HEK293 (cell line): ENCODE results near the gene CENPP.

Experiments
- CTCF ChIA-PET: fragments of 350-600 bp; formaldehyde crosslinking; extraction: SDS; loops from one replicate; lab custom pipeline; 2021; ENCODE audit warnings: antibody characterized with exemption; lab: Yijun Ruan, JAX
- POLR2A ChIA-PET: fragments of 300-600 bp; formaldehyde crosslinking; extraction: SDS; loops from one replicate; lab custom pipeline; 2020; ENCODE audit warnings: antibody characterized with exemption, inconsistent platforms; lab: Yijun Ruan, JAX
- H3K27ac ChIP-seq: fragments of 200-500 bp; sonication (Bioruptor generic); 2 replicates; pipeline ENCODE4 v1.5.1; 2014; ENCODE audit warnings: low read depth, low read length, control low read depth, inconsistent platforms; ENCODE audit errors: extremely low read depth
- H3K36me3 ChIP-seq, 2 experiments: fragments of 200-500 bp in 1 of 2; sonication (Bioruptor generic) in 1 of 2; 1 replicate in 1 of 2; 2 replicates in 1 of 2; pipeline ENCODE4 v1.5.1; 2014 to 2017; ENCODE audit warnings: inconsistent platforms in 2 of 2, low read length in 2 of 2; ENCODE audit not compliant: control insufficient read depth in 2 of 2, insufficient read depth in 1 of 2
- H3K4me1 ChIP-seq: fragments of 200-500 bp; sonication (Bioruptor generic); 2 replicates; pipeline ENCODE4 v1.5.1; 2014; ENCODE audit warnings: mild to moderate bottlenecking, low read length, inconsistent platforms; ENCODE audit not compliant: control insufficient read depth, insufficient read depth
- H3K4me3 ChIP-seq: 2 replicates; pipeline ENCODE4 v1.5.1; 2011; ENCODE audit warnings: low read depth, mild to moderate bottlenecking, control low read depth, low read length, moderate library complexity
- H3K9me3 ChIP-seq: fragments of 200-500 bp; sonication (Bioruptor generic); 2 replicates; pipeline ENCODE4 v1.5.1; 2014; ENCODE audit warnings: low read depth, low read length, inconsistent platforms; ENCODE audit not compliant: control insufficient read depth, insufficient read depth
- ELK4 ChIP-seq: IDR thresholded peaks from 2 replicates; pipeline ENCODE4 v1.6.1; 2011; ENCODE audit warnings: mild to moderate bottlenecking, low read depth, low read length, borderline replicate concordance
- HIC1 ChIP-seq: fragments of 450-650 bp; formaldehyde crosslinking; IDR thresholded peaks from 2 replicates; pipeline ENCODE4 v1.5.1; 2016; ENCODE audit warnings: missing biosample characterization, missing genetic modification characterization
- YY1 ChIP-seq: fragments of 450-650 bp; formaldehyde crosslinking; IDR thresholded peaks from 2 replicates; pipeline ENCODE4 v1.5.1; 2018; ENCODE audit warnings: missing biosample characterization, missing genetic modification characterization
- ZFHX2 ChIP-seq: fragments of 450-650 bp; formaldehyde crosslinking; conservative IDR thresholded peaks from 2 replicates; pipeline ENCODE4 v1.5.1; 2016; ENCODE audit warnings: missing biosample characterization, missing genetic modification characterization
- ZNF138 ChIP-seq: fragments of 450-650 bp; formaldehyde crosslinking; IDR thresholded peaks from 2 replicates; pipeline ENCODE4 v1.5.1; 2016; ENCODE audit warnings: missing biosample characterization, missing genetic modification characterization, borderline replicate concordance
- ZNF169 ChIP-seq: fragments of 450-650 bp; formaldehyde crosslinking; IDR thresholded peaks from 2 replicates; pipeline ENCODE4 v1.5.1; 2016; ENCODE audit warnings: missing biosample characterization, missing genetic modification characterization
- ZNF184 ChIP-seq: fragments of 450-650 bp; IDR thresholded peaks from 2 replicates; pipeline ENCODE4 v1.5.1; 2018; ENCODE audit warnings: missing biosample characterization, mild to moderate bottlenecking, missing genetic modification characterization
- ZNF214 ChIP-seq: fragments of 450-650 bp; formaldehyde crosslinking; IDR thresholded peaks from 2 replicates; pipeline ENCODE4 v1.5.1; 2017; ENCODE audit warnings: missing biosample characterization, mild to moderate bottlenecking, missing genetic modification characterization, borderline replicate concordance
- ZNF24 ChIP-seq: fragments of 450-650 bp; formaldehyde crosslinking; IDR thresholded peaks from 2 replicates; pipeline ENCODE4 v1.5.1; 2016; ENCODE audit warnings: missing biosample characterization, missing genetic modification characterization
- ZNF266 ChIP-seq: fragments of 450-650 bp; formaldehyde crosslinking; IDR thresholded peaks from 2 replicates; pipeline ENCODE4 v1.5.1; 2016; ENCODE audit warnings: missing biosample characterization, missing genetic modification characterization, low read depth
- ZNF350 ChIP-seq: fragments of 450-650 bp; formaldehyde crosslinking; IDR thresholded peaks from 2 replicates; pipeline ENCODE4 v1.5.0; 2017; ENCODE audit warnings: missing biosample characterization, mild to moderate bottlenecking, missing genetic modification characterization
- ZNF354C ChIP-seq: fragments of 450-650 bp; formaldehyde crosslinking; IDR thresholded peaks from 2 replicates; pipeline ENCODE4 v1.5.1; 2016; ENCODE audit warnings: missing biosample characterization, missing genetic modification characterization, low read depth, borderline replicate concordance
- ZNF585B ChIP-seq: fragments of 450-650 bp; formaldehyde crosslinking; IDR thresholded peaks from 2 replicates; pipeline ENCODE4 v1.5.1; 2016; ENCODE audit warnings: missing biosample characterization, missing genetic modification characterization
- ZNF596 ChIP-seq: fragments of 450-650 bp; IDR thresholded peaks from 2 replicates; pipeline ENCODE4 v1.5.0; 2018; ENCODE audit warnings: missing biosample characterization, mild to moderate bottlenecking, missing genetic modification characterization, moderate library complexity
- ZNF704 ChIP-seq: fragments of 450-650 bp; formaldehyde crosslinking; IDR thresholded peaks from 2 replicates; pipeline ENCODE4 v1.5.1; 2016; ENCODE audit warnings: missing biosample characterization, missing genetic modification characterization
- ZNF707 ChIP-seq: fragments of 450-650 bp; formaldehyde crosslinking; IDR thresholded peaks from 2 replicates; pipeline ENCODE4 v1.5.1; 2016; ENCODE audit warnings: missing biosample characterization, missing genetic modification characterization
- ZNF768 ChIP-seq: fragments of 450-650 bp; formaldehyde crosslinking; IDR thresholded peaks from 2 replicates; pipeline ENCODE4 v1.5.1; 2018; ENCODE audit warnings: missing biosample characterization, mild to moderate bottlenecking, missing genetic modification characterization
- ZSCAN30 ChIP-seq: fragments of 450-650 bp; IDR thresholded peaks from 2 replicates; pipeline ENCODE4 v1.5.1; 2018; ENCODE audit warnings: missing biosample characterization, mild to moderate bottlenecking, missing genetic modification characterization, moderate library complexity
- TF ChIP-seq, protein P1 (sequence below): fragments of 450-650 bp; formaldehyde crosslinking; IDR thresholded peaks from 2 replicates; pipeline ENCODE4 v1.5.1; 2016; ENCODE audit warnings: missing biosample characterization, missing genetic modification characterization
- TF ChIP-seq, protein P2 (sequence below): fragments of 450-650 bp; formaldehyde crosslinking; IDR thresholded peaks from 2 replicates; pipeline ENCODE4 v1.5.1; 2016; ENCODE audit warnings: missing biosample characterization, missing genetic modification characterization

Gene CENPP

GRCh38 chr9:92520837-92521236 lies 195.1 kb downstream of the CENPP start (continued):
- TF ChIP-seq, protein P1, sequence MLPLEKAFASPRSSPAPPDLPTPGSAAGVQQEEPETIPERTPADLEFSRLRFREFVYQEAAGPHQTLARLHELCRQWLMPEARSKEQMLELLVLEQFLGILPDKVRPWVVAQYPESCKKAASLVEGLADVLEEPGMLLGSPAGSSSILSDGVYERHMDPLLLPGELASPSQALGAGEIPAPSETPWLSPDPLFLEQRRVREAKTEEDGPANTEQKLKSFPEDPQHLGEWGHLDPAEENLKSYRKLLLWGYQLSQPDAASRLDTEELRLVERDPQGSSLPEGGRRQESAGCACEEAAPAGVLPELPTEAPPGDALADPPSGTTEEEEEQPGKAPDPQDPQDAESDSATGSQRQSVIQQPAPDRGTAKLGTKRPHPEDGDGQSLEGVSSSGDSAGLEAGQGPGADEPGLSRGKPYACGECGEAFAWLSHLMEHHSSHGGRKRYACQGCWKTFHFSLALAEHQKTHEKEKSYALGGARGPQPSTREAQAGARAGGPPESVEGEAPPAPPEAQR (tag by site-specific recombination) = no peak
- TF ChIP-seq YY1 (tag by site-specific recombination) (no peak), HIC1 (tag by site-specific recombination) (no peak), ZNF138 (tag by site-specific recombination) (no peak), ZNF707 (tag by site-specific recombination) (no peak), ZNF24 (tag by site-specific recombination) (no peak), ZNF214 (tag by site-specific recombination) (no peak), ZNF354C (tag by site-specific recombination) (no peak)

DNA sequence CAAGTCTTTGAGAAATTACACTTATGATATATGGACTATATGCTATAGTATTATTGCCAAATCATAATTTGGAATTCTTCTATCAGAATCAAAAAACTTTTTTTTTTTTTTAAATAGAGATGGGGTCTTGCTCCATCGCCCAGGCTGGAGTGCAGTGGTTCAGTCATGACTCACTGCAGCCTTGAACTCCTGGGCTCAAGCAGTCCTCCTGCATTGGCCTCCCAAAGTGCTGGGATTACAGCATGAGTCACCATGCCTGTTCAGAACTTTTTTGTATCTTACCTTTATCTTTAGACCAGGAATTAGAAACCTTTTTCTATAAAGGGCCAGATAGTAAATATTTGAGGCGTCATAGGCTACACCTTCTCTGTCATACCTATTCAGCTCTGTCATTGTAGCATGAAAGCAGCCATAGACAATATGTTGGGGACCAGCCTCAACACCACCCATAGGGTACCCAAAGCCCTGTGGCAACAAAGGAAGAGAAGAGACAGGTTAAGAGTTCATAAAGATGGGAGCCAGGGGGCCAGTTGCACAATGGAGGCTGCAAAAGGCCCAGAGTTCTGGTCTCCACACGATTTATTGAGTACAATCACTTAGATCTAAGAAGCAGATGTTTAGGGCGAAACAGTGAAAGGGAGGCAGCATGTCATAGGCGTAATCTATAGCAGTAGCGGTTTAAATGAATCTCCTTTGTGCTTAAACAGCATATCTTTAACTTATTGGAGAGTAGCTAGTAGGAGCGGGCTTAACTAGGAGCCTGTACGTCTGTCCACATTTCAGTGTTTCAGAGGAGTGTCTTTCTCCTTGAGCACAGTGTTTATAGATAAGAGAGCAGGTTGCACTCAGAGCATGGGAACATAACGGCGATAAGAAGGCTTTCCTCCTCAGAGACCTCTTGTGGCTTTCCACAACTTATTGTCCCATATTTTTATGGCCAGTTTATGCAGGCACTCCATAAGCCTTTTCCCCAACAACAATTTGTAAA lies 197.5 kb downstream of the CENPP start:
- no peak overlapping the region for H3K4me3 ChIP-seq
- no peaks in the 10 kb centered on the region for H3K9me3 ChIP-seq
- no peaks in the 10 kb centered on the region for H3K36me3 ChIP-seq
- no peak overlapping the region for H3K27ac ChIP-seq
- ChIA-PET CTCF (no interaction called here), POLR2A (no interaction called here)
- H3K4me1 ChIP-seq = no peaks in the 10 kb centered on the region
- TF ChIP-seq ZSCAN30 (tag by site-specific recombination) = no peak
- TF ChIP-seq ZNF214 (tag by site-specific recombination) = no peak
- no peak for TF ChIP-seq ZNF169 (tag by site-specific recombination)
- no peak for TF ChIP-seq ZNF704 (tag by site-specific recombination)
- TF ChIP-seq ZFHX2 (tag by site-specific recombination) = no peak
- TF ChIP-seq ZNF350 = no peak
- TF ChIP-seq ZNF768 (tag by site-specific recombination) = no peak
- TF ChIP-seq ZNF596 (tag by site-specific recombination) = no peak
- no peak for TF ChIP-seq ZNF184 (tag by site-specific recombination)
- TF ChIP-seq ZNF266 = no peak
- no peak for TF ChIP-seq ELK4
- no peak for TF ChIP-seq ZNF585B (tag by site-specific recombination)
- TF ChIP-seq, protein P2, sequence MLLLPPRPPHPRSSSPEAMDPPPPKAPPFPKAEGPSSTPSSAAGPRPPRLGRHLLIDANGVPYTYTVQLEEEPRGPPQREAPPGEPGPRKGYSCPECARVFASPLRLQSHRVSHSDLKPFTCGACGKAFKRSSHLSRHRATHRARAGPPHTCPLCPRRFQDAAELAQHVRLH (tag by site-specific recombination) = no peak
- TF ChIP-seq, all 188 proteins: peak for 0
